ENCODE measurements around the gene PLEKHH1. TPM values are rescaled to one million over a fixed set of nuclear protein-coding genes. Genes with fewer than 3 reads are reported as not detected.

Gene PLEKHH1
- total RNA-seq, 6 experiments from 2014 or later: 1.9 to 4.1 (median 3.0) TPM

GRCh38 chr14:67529947-67530935 lies 2.8 kb upstream of the PLEKHH1 start:
- no peaks in the 10 kb centered on the region for H3K27me3 ChIP-seq
- peaks cover 0 to 5% (median 2%) of the 10 kb centered on the region in 4 donors for H3K4me1 ChIP-seq
- DNase-seq: no peak
- TF ChIP-seq CTCF (IDR thresholded peaks at IDR 0.05): no peak
- TF ChIP-seq POLR2A (IDR thresholded peaks at IDR 0.05): no peak
- H3K4me3 ChIP-seq: no peak overlapping the region
- ATAC-seq: no peak
- 72% methylated on average over 5 of the region's 5 CpGs for WGBS (ENCODE audit: insufficient coverage, low coverage, low lambda C conversion rate, missing lambda C conversion rate)
- H3K9me3 ChIP-seq: no peaks in the 10 kb centered on the region
- intact Hi-C loops (cut with DNase I): no loop called here
- H3K36me3 ChIP-seq: no peaks in the 10 kb centered on the region
- H3K27ac ChIP-seq: no peak overlapping the region

GRCh38 chr14:67532606-67532997 lies 488 bp upstream of the PLEKHH1 start:
- Histone ChIP-seq H3K4me1 (peaks cover 0 to 5% (median 2%) of the 10 kb centered on the region in 4 donors), H3K27ac (peak overlapping the region in 2 of 3 donors; percentile 43 to 74), H3K27me3 (no peaks in the 10 kb centered on the region), H3K36me3 (no peaks in the 10 kb centered on the region), H3K9me3 (no peaks in the 10 kb centered on the region), H3K4me3 (peak overlapping the region; percentile 56 to 64 (median 63))
- DNase-seq (no peak), ATAC-seq (no peak)
- intact Hi-C loops (cut with DNase I): no loop called here
- 16% methylated on average over 17 of the region's 23 CpGs for WGBS (ENCODE audit: insufficient coverage, low coverage, low lambda C conversion rate, missing lambda C conversion rate)
- no peak for TF ChIP-seq CTCF (IDR thresholded peaks at IDR 0.05)
- no peak for TF ChIP-seq POLR2A (IDR thresholded peaks at IDR 0.05)

- ATAC-seq (no peak), DNase-seq (no peak)
- H3K9me3 ChIP-seq: no peaks in the 10 kb centered on the region
- 66% methylated on average over 5 of the region's 6 CpGs for WGBS (ENCODE audit: insufficient coverage, low coverage, low lambda C conversion rate, missing lambda C conversion rate)
- TF ChIP-seq CTCF (IDR thresholded peaks at IDR 0.05): no peak
- no peak for TF ChIP-seq POLR2A (IDR thresholded peaks at IDR 0.05)
- intact Hi-C loops (cut with DNase I): no loop called here
- peaks cover 0 to 5% (median 2%) of the 10 kb centered on the region in 4 donors for H3K4me1 ChIP-seq
- no peak overlapping the region for H3K27ac ChIP-seq
- no peaks in the 10 kb centered on the region for H3K27me3 ChIP-seq
- peak overlapping the region; percentile 56 to 64 (median 63) for H3K4me3 ChIP-seq
- no peaks in the 10 kb centered on the region for H3K36me3 ChIP-seq
Measured at GRCh38 chr14:67533754-67534085, 630 bp downstream of the PLEKHH1 start.

- WGBS (ENCODE audit: insufficient coverage, low coverage, low lambda C conversion rate, missing lambda C conversion rate): 81% methylated on average over 4 of the region's 4 CpGs
- Histone ChIP-seq H3K27ac (no peak overlapping the region), H3K4me1 (peaks cover 0 to 5% (median 2%) of the 10 kb centered on the region in 4 donors), H3K36me3 (no peaks in the 10 kb centered on the region), H3K9me3 (no peaks in the 10 kb centered on the region), H3K4me3 (no peak overlapping the region), H3K27me3 (no peaks in the 10 kb centered on the region)
- DNase-seq (no peak), ATAC-seq (no peak)
- intact Hi-C loops (cut with DNase I): no loop called here
- TF ChIP-seq CTCF (IDR thresholded peaks at IDR 0.05): no peak
- no peak for TF ChIP-seq POLR2A (IDR thresholded peaks at IDR 0.05)
Measured at GRCh38 chr14:67536087-67536486, 3.0 kb downstream of the PLEKHH1 start.
